B cell (primary cell): Measurements from ENCODE around the gene SPHK2.
"Not testable (repeated sequence)": the region's sequence is repeated elsewhere in the genome, so short reads cannot be mapped to it uniquely, and the experiment has no call there.

Experiments
- EZH2 ChIP-seq: IDR thresholded peaks from 2 replicates; pipeline ENCODE4 v1.6.1; 2012; ENCODE audit warnings: borderline replicate concordance, low read depth, mild to moderate bottlenecking, moderate library complexity, low read length; ENCODE audit not compliant: insufficient read depth, poor library complexity, severe bottlenecking
- TF ChIP-seq, protein P1 (sequence below): fragments of 200-600 bp; IDR thresholded peaks from one replicate; pipeline ENCODE4 v1.8.0; 2022; ENCODE audit warnings: antibody characterized with exemption, mild to moderate bottlenecking

GRCh38 chr19:48680006-48680405, 60.7 kb downstream of the SPHK2 start:
- TF ChIP-seq, protein P1, sequence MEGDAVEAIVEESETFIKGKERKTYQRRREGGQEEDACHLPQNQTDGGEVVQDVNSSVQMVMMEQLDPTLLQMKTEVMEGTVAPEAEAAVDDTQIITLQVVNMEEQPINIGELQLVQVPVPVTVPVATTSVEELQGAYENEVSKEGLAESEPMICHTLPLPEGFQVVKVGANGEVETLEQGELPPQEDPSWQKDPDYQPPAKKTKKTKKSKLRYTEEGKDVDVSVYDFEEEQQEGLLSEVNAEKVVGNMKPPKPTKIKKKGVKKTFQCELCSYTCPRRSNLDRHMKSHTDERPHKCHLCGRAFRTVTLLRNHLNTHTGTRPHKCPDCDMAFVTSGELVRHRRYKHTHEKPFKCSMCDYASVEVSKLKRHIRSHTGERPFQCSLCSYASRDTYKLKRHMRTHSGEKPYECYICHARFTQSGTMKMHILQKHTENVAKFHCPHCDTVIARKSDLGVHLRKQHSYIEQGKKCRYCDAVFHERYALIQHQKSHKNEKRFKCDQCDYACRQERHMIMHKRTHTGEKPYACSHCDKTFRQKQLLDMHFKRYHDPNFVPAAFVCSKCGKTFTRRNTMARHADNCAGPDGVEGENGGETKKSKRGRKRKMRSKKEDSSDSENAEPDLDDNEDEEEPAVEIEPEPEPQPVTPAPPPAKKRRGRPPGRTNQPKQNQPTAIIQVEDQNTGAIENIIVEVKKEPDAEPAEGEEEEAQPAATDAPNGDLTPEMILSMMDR = not testable (repeated sequence)
- TF ChIP-seq EZH2 = not testable (repeated sequence)
